NCI-H2107 treated with DMSO at 0.1 percent for 48 hours (cell line): Measurements from ENCODE around the gene CCDC15.

Experiments
- DNase-seq: peaks from one replicate; lab custom pipeline; 2025; ENCODE audit not compliant: unreplicated experiment; lab: John Stamatoyannopoulos, UW

CCDC15 gene

GRCh38 chr11:124953753-124954589, at the start of gene CCDC15:
Gene CCDC15 (plus strand): TSS chr11:124954202. CDS start chr11:124954733, 531 bp downstream.
- peak; percentile 76 for DNase-seq

- no peak for DNase-seq
These were observed 38.2 kb upstream of the CCDC15 start for GRCh38 chr11:124915541-124916369.

- no peak for DNase-seq
These were observed 37.7 kb upstream of the CCDC15 start for GRCh38 chr11:124916370-124916710.

- DNase-seq: no peak
These were observed 36.8 kb upstream of the CCDC15 start for GRCh38 chr11:124917115-124917637.

GRCh38 chr11:124918950-124919349, 35.1 kb upstream of the CCDC15 start, which contains the start of gene HEPN1:
Gene HEPN1 (plus strand): TSS chr11:124919250.
- DNase-seq: no peak

GRCh38 chr11:124919898-124920297, 34.1 kb upstream of the CCDC15 start:
- no peak for DNase-seq

GRCh38 chr11:124920356-124920755, 33.6 kb upstream of the CCDC15 start:
- no peak for DNase-seq

- peak; percentile 0 for DNase-seq
These were observed 33.0 kb upstream of the CCDC15 start for GRCh38 chr11:124920870-124921609.

- no peak for DNase-seq
These were observed 31.2 kb upstream of the CCDC15 start for GRCh38 chr11:124922831-124923230.

GRCh38 chr11:124923296-124923695, 30.7 kb upstream of the CCDC15 start:
- DNase-seq: no peak

- no peak for DNase-seq
These were observed 24.9 kb upstream of the CCDC15 start for GRCh38 chr11:124928942-124929665.

GRCh38 chr11:124930799-124931198, 23.2 kb upstream of the CCDC15 start:
- no peak for DNase-seq

- no peak for DNase-seq
These were observed 19.0 kb upstream of the CCDC15 start for GRCh38 chr11:124934862-124935547.

GRCh38 chr11:124935548-124936514, 18.2 kb upstream of the CCDC15 start, which contains the start of gene HEPACAM:
Gene HEPACAM (minus strand): TSS chr11:124936047. CDS start chr11:124936006, 41 bp downstream.
- DNase-seq: no peak

GRCh38 chr11:124937336-124937935, 16.6 kb upstream of the CCDC15 start:
- no peak for DNase-seq

- DNase-seq: no peak
These were observed 15.7 kb upstream of the CCDC15 start for GRCh38 chr11:124938206-124938765.

- DNase-seq: no peak
These were observed 15.0 kb upstream of the CCDC15 start for GRCh38 chr11:124938970-124939369.

- no peak for DNase-seq
These were observed 12.3 kb upstream of the CCDC15 start for GRCh38 chr11:124941703-124942102.
